Adrenal gland (tissue), 12 donors: ENCODE measurements around the gene ATG16L1. TPM values are rescaled to one million over a fixed set of nuclear protein-coding genes. Genes with fewer than 3 reads are reported as not detected.

ENCODE experiments used
- DNase-seq, 7 donors: peaks; one replicate each; pipeline ENCODE4 v3.0.0-alpha.2; 2019 to 2020
- H3K27ac ChIP-seq, 5 donors: fragments of 200-600 bp; sonication (generic) in 4 of 5; 1 replicate in 3 of 5; 2 replicates in 2 of 5; pipeline versions ENCODE4 v1.5.1 to v1.8.0; 2016 to 2020; ENCODE audit warnings: mild to moderate bottlenecking in 1 of 5
- H3K27me3 ChIP-seq: fragments of 200-600 bp; 2 replicates; pipeline ENCODE4 v1.8.0; 2021
- H3K36me3 ChIP-seq, 2 donors: fragments of 200-600 bp; replicated peaks in 1 of 2; 1 replicate in 1 of 2; 2 replicates in 1 of 2; pipeline versions ENCODE4 v1.5.1 to v1.8.0; 2018 to 2022
- H3K4me1 ChIP-seq, 2 donors: fragments of 200-600 bp; replicated peaks in 1 of 2; 1 replicate in 1 of 2; 2 replicates in 1 of 2; pipeline versions ENCODE4 v1.5.1 to v1.8.0; 2018 to 2021
- H3K4me3 ChIP-seq, 4 donors: fragments of 200-600 bp; sonication (generic) in 3 of 4; one replicate each; pipeline ENCODE4 v1.5.1; 2016 to 2018
- H3K9me3 ChIP-seq, 3 donors: fragments of 200-600 bp; sonication (generic) in 1 of 3; replicated peaks in 1 of 3; 1 replicate in 2 of 3; 2 replicates in 1 of 3; pipeline versions ENCODE4 v1.5.1 to v1.8.0; 2016 to 2021
- CTCF ChIP-seq, 6 experiments: fragments of 450-650 bp in 4 of 6; fragments of 200-600 bp in 2 of 6; sonication (generic) in 1 of 6; IDR thresholded peaks; 1 replicate in 5 of 6; 2 replicates in 1 of 6; pipeline versions ENCODE4 v1.5.1 to v1.8.0; 2016 to 2021; ENCODE audit warnings: antibody characterized with exemption in 6 of 6, mild to moderate bottlenecking in 2 of 6, moderate library complexity in 1 of 6
- POLR2A ChIP-seq, 2 donors: fragments of 450-650 bp; IDR thresholded peaks; one replicate each; pipeline ENCODE4 v1.6.1; 2017; ENCODE audit warnings: antibody characterized with exemption in 2 of 2, mild to moderate bottlenecking in 2 of 2, moderate library complexity in 1 of 2
- WGBS, 4 donors: extraction: QIAGEN DNeasy Blood & Tissue Kit in 2 of 4; methylation state at CpG; one replicate each; pipeline versions ENCODE4 v1.1.5 to v1.1.7; 2013 to 2017; 5-methylcytosine and 5-hydroxymethylcytosine counted together
- intact Hi-C, 2 donors: fragments of 100-400 bp; cut with DNase I; formaldehyde crosslinking; loops; one replicate each; pipeline versions ENCODE4 v1.14.1 to v1.15.0; 2022 to 2023
- polyA plus RNA-seq, 3 donors: library from polyadenylated mRNA; stranded (reverse); fragments of 200-250 nt in 2 of 3; fragments of 350-450 nt in 1 of 3; fragmentation: Illumina TruSeq in 1 of 3; extraction: RNeasy Lipid Tissue Mini Kit (QIAGEN cat#74804) in 1 of 3; gene quantifications; one replicate each; pipeline ENCODE4 v1.2.3, GENCODE V29; 2013 to 2014
- total RNA-seq, 9 donors: library from RNA; depleted of rRNA in 4 of 9; stranded (reverse); fragments of >200 nt in 4 of 9; fragments of 120-200 nt in 1 of 9; fragmentation: NEBNext Ultra II Directional in 1 of 9; extraction: Animal tissue kit (Norgen Biotek cat#: 25700) in 1 of 9; gene quantifications; one replicate each; pipeline versions ENCODE4 v1.1.0 to v1.2.4, GENCODE V29; 2013 to 2023
- donor health status: healthy with polysubstance abuse.
- donor health status: Bipolar disorder and iron deficiency.
- donor health status: DM: yes; HTN: yes; CAD: no.
- donor health status: DM: no; HTN: no; CAD: no.
- donor health status: DM: no; HTN: no; CAD: no.
- donor health status: DM: yes; HTN: yes; CAD: no.

The ATG16L1 gene
- total and polyA plus RNA-seq, 12 donors, result 10.0 to 37.7 (median 22.1) TPM

- WGBS, 4 donors, result 90 to 94% (median 93%) methylated on average over 10 of the region's 10 CpGs
- Histone ChIP-seq H3K36me3 (peaks cover 0 to 79% of the 10 kb centered on the region in 2 donors), H3K4me1 (no peaks in the 10 kb centered on the region), H3K27ac (no peak overlapping the region), H3K9me3 (no peaks in the 10 kb centered on the region), H3K27me3 (no peaks in the 10 kb centered on the region), H3K4me3 (no peak overlapping the region)
- no peak for TF ChIP-seq CTCF (IDR thresholded peaks at IDR 0.05)
- no peak for TF ChIP-seq POLR2A (IDR thresholded peaks at IDR 0.05)
- DNase-seq, result no peak
- intact Hi-C loops, result no loop called here
Observed at GRCh38 chr2:233290051-233290845, 38.8 kb downstream of the ATG16L1 start.

DNA sequence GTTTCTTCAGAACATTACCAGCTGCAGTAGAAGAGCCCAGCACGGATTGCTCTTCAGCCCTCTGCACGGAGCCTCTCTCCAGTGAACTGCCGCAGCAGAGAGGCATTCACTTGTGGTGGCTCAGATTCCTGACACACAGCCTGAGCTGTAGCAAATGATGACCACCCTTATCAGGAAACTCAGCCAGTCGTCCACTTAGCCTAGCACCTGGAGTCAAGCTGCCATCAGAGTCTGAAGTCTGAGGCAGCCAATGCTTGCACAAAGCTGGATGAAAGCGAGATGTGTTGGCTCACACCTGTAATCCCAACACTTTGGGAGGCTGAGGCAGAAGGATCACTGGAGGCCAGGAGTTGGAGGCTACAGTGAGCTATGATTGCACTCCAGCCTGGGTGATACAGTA is 44.4 kb downstream of the ATG16L1 start:
- no peaks in the 10 kb centered on the region for H3K9me3 ChIP-seq
- no peak for DNase-seq
- H3K27me3 ChIP-seq, result no peaks in the 10 kb centered on the region
- H3K4me3 ChIP-seq, result no peak overlapping the region
- no peaks in the 10 kb centered on the region for H3K4me1 ChIP-seq
- whole genome bisulfite sequencing, 4 donors, result 86 to 93% (median 90%) methylated on average over 5 of the region's 5 CpGs
- peaks cover 0 to 53% of the 10 kb centered on the region in 2 donors for H3K36me3 ChIP-seq
- intact Hi-C loops, result no loop called here
- TF ChIP-seq CTCF (IDR thresholded peaks at IDR 0.05) (no peak), POLR2A (IDR thresholded peaks at IDR 0.05) (no peak)
- no peak overlapping the region for H3K27ac ChIP-seq

DNA sequence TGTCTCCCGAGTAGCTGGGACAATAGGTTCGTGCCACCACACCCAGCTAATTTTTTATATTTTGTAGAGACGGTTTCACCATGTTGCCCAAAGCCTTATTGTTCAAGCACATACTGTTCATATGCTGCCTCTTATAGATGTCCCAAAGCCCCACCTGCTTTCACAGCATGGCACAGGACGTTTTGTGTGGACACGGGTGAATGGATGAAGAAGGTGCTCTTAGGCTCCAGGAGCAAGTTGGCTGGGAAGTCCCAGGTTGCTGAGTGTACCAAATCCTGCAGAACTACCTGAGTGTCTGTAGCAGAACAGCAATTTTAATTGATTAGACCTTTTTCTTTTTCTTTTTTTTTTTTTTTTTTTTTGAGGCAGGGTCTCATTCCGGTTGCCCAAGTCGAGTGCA is 45.6 kb downstream of the ATG16L1 start:
- H3K4me1 ChIP-seq, result no peaks in the 10 kb centered on the region
- H3K36me3 ChIP-seq, result peaks cover 0 to 41% of the 10 kb centered on the region in 2 donors
- H3K4me3 ChIP-seq, result no peak overlapping the region
- H3K27ac ChIP-seq, result no peak overlapping the region
- no peak for TF ChIP-seq POLR2A (IDR thresholded peaks at IDR 0.05)
- TF ChIP-seq CTCF (IDR thresholded peaks at IDR 0.05), result no peak
- WGBS, 4 donors, result 87 to 88% (median 87%) methylated on average over 7 of the region's 7 CpGs
- no peaks in the 10 kb centered on the region for H3K9me3 ChIP-seq
- DNase-seq, result no peak
- intact Hi-C loops, result no loop called here
- H3K27me3 ChIP-seq, result no peaks in the 10 kb centered on the region

GRCh38 chr2:233300401-233300800 is 48.9 kb downstream of the ATG16L1 start:
- Histone ChIP-seq H3K4me1 (no peaks in the 10 kb centered on the region), H3K36me3 (peaks cover 0 to 8% of the 10 kb centered on the region in 2 donors), H3K9me3 (no peaks in the 10 kb centered on the region), H3K4me3 (no peak overlapping the region), H3K27me3 (no peaks in the 10 kb centered on the region), H3K27ac (no peak overlapping the region)
- intact Hi-C loops, result no loop called here
- WGBS, 4 donors, result 83 to 84% (median 83%) methylated on average over 4 of the region's 4 CpGs
- DNase-seq, result no peak
- TF ChIP-seq POLR2A (IDR thresholded peaks at IDR 0.05), result no peak
- TF ChIP-seq CTCF (IDR thresholded peaks at IDR 0.05), result no peak
